WTC11 (cell line): ENCODE results near the gene ATP9A. TPM values are rescaled to one million over a fixed set of nuclear protein-coding genes. Genes with fewer than 3 reads are reported as not detected.

Source experiments
- ATAC-seq: fragments of 200-7000 bp; cut with Tn5 transposase; 2 replicates; pipeline ENCODE4 v1.10.0; 2021; ENCODE audit warnings: mild to moderate bottlenecking, moderate library complexity
- CTCF ChIA-PET: fragments of 300-600 bp; sonication (Branson Sonifier 250); formaldehyde crosslinking; loops from one replicate; lab custom pipeline; 2021; ENCODE audit warnings: antibody characterized with exemption; lab: Charles Lee
- POLR2A ChIA-PET: fragments of 350-600 bp; sonication (Branson Sonifier 250); formaldehyde crosslinking; loops from one replicate; lab custom pipeline; 2021; ENCODE audit warnings: antibody characterized with exemption; lab: Charles Lee
- DNase-seq: peaks from one replicate; pipeline ENCODE4 v3.0.0; 2021; ENCODE audit warnings: low spot score
- H3K27ac Mint-ChIP-seq: 2 replicates; pipeline ENCODE4 v1.8.0; 2021; ENCODE audit warnings: mixed read lengths
- H3K27me3 Mint-ChIP-seq: 2 replicates; pipeline ENCODE4 v1.8.0; 2021; ENCODE audit warnings: low read depth, mild to moderate bottlenecking, moderate library complexity, mixed read lengths
- H3K36me3 Mint-ChIP-seq: 2 replicates; pipeline ENCODE4 v1.8.0; 2021; ENCODE audit warnings: mixed read lengths
- H3K4me1 Mint-ChIP-seq: 2 replicates; pipeline ENCODE4 v1.8.0; 2022; ENCODE audit warnings: mixed read lengths
- H3K4me3 Mint-ChIP-seq: 2 replicates; pipeline ENCODE4 v1.8.0; 2021; ENCODE audit warnings: mild to moderate bottlenecking, moderate library complexity, mixed read lengths
- H3K9me3 Mint-ChIP-seq: 2 replicates; pipeline ENCODE4 v1.8.0; 2021; ENCODE audit warnings: mixed read lengths
- ATF2 ChIP-seq: sonication (generic); formaldehyde crosslinking; IDR thresholded peaks from 2 replicates; pipeline ENCODE4 v1.8.1; 2022; ENCODE audit warnings: low read depth, missing genetic modification reagents, borderline replicate concordance
- ATF3 ChIP-seq: sonication (generic); formaldehyde crosslinking; conservative IDR thresholded peaks from 2 replicates; pipeline ENCODE4 v1.8.1; 2022; ENCODE audit warnings: mild to moderate bottlenecking, missing genetic modification reagents
- CDX4 ChIP-seq: fragments of 250-450 bp; sonication (Bioruptor Pico); IDR thresholded peaks from 2 replicates; pipeline ENCODE4 v1.9.0; 2021; ENCODE audit warnings: moderate library complexity, mild to moderate bottlenecking, inconsistent platforms, borderline replicate concordance
- FOXJ3 ChIP-seq: sonication (generic); formaldehyde crosslinking; IDR thresholded peaks from 2 replicates; pipeline ENCODE4 v1.9.0; 2021; ENCODE audit warnings: missing genetic modification reagents, mild to moderate bottlenecking, borderline replicate concordance
- FOXK1 ChIP-seq: sonication (generic); formaldehyde crosslinking; IDR thresholded peaks from 2 replicates; pipeline ENCODE4 v1.8.0; 2022; ENCODE audit warnings: mild to moderate bottlenecking, moderate library complexity, missing genetic modification reagents
- GTF2I ChIP-seq: fragments of 250-450 bp; sonication (Bioruptor Pico); conservative IDR thresholded peaks from 2 replicates; pipeline ENCODE4 v1.4.0; 2021; ENCODE audit warnings: mild to moderate bottlenecking
- HMGXB4 ChIP-seq: sonication (generic); formaldehyde crosslinking; IDR thresholded peaks from 2 replicates; pipeline ENCODE4 v1.8.1; 2023; ENCODE audit warnings: mild to moderate bottlenecking, moderate library complexity, missing genetic modification reagents
- IRF2 ChIP-seq: sonication (generic); formaldehyde crosslinking; IDR thresholded peaks from 2 replicates; pipeline ENCODE4 v1.8.0; 2022; ENCODE audit warnings: low read depth, missing genetic modification reagents, borderline replicate concordance
- MAX ChIP-seq: sonication (generic); formaldehyde crosslinking; IDR thresholded peaks from 2 replicates; pipeline ENCODE4 v1.8.0; 2022; ENCODE audit warnings: mild to moderate bottlenecking, missing genetic modification reagents
- MXD4 ChIP-seq: fragments of 250-450 bp; sonication (Bioruptor Pico); IDR thresholded peaks from 2 replicates; pipeline ENCODE4 v1.8.0; 2021; ENCODE audit warnings: mild to moderate bottlenecking, moderate library complexity, borderline replicate concordance
- MYBL2 ChIP-seq: sonication (generic); formaldehyde crosslinking; IDR thresholded peaks from 2 replicates; pipeline ENCODE4 v1.8.1; 2023; ENCODE audit warnings: mild to moderate bottlenecking, moderate library complexity, missing genetic modification reagents
- NFYB ChIP-seq: sonication (generic); formaldehyde crosslinking; conservative IDR thresholded peaks from 2 replicates; pipeline ENCODE4 v1.8.0; 2022; ENCODE audit warnings: low read depth, missing genetic modification reagents
- NR2C2 ChIP-seq: sonication (generic); formaldehyde crosslinking; IDR thresholded peaks from 2 replicates; pipeline ENCODE4 v1.8.0; 2022; ENCODE audit warnings: mild to moderate bottlenecking, missing genetic modification reagents
- PRDM15 ChIP-seq: sonication (generic); formaldehyde crosslinking; IDR thresholded peaks from 2 replicates; pipeline ENCODE4 v1.8.0; 2022; ENCODE audit warnings: missing genetic modification reagents
- TCF7 ChIP-seq: sonication (generic); formaldehyde crosslinking; IDR thresholded peaks from 2 replicates; pipeline ENCODE4 v1.8.0; 2022; ENCODE audit warnings: mild to moderate bottlenecking, low read depth, missing genetic modification reagents, moderate library complexity
- TEAD1 ChIP-seq: sonication (generic); formaldehyde crosslinking; IDR thresholded peaks from 2 replicates; pipeline ENCODE4 v1.8.0; 2022; ENCODE audit warnings: mild to moderate bottlenecking, missing genetic modification reagents
- ZMAT4 ChIP-seq: fragments of 250-450 bp; sonication (Bioruptor Pico); IDR thresholded peaks from 2 replicates; pipeline ENCODE4 v1.9.0; 2021; ENCODE audit warnings: mild to moderate bottlenecking
- ZNF423 ChIP-seq: fragments of 250-450 bp; sonication (Bioruptor Pico); IDR thresholded peaks from 2 replicates; pipeline ENCODE4 v2.1.2; 2022; ENCODE audit warnings: mild to moderate bottlenecking, moderate library complexity
- ZNF425 ChIP-seq: fragments of 250-450 bp; sonication (Bioruptor Pico); conservative IDR thresholded peaks from 2 replicates; pipeline ENCODE4 v1.9.0; 2021; ENCODE audit warnings: mild to moderate bottlenecking
- total RNA-seq: library from RNA; stranded (reverse); gene quantifications from 3 replicates; pipeline ENCODE4 v1.2.3, GENCODE V29; 2021

Gene ATP9A
- total RNA-seq, 1 experiment from 2014 or later: 5.0 TPM

GRCh38 chr20:51812861-51813260, 44.7 kb upstream of the ATP9A start:
- POLR2A ChIA-PET: no interaction called here
- no peak overlapping the region for H3K27ac Mint-ChIP-seq
- no peak for TF ChIP-seq MAX (CRISPR knock-in tag)
- no peak for TF ChIP-seq ZNF423 (CRISPR knock-in tag)
- TF ChIP-seq CDX4 (CRISPR knock-in tag): no peak
- TF ChIP-seq IRF2 (CRISPR knock-in tag): no peak
- TF ChIP-seq TEAD1: no peak
- TF ChIP-seq MYBL2 (CRISPR knock-in tag): no peak
- TF ChIP-seq ATF3 (CRISPR knock-in tag): no peak
- TF ChIP-seq MXD4 (CRISPR knock-in tag): no peak
- TF ChIP-seq PRDM15 (CRISPR knock-in tag): no peak
- no peak for TF ChIP-seq ZNF425 (CRISPR knock-in tag)
- TF ChIP-seq NFYB: no peak
- no peak for TF ChIP-seq ATF2
- no peak for TF ChIP-seq TCF7 (CRISPR knock-in tag)
- no peak for TF ChIP-seq GTF2I (CRISPR knock-in tag)
- no peak for TF ChIP-seq FOXJ3
- no peak for TF ChIP-seq NR2C2 (CRISPR knock-in tag)
- no peaks in the 10 kb centered on the region for H3K9me3 Mint-ChIP-seq
- H3K4me3 Mint-ChIP-seq: no peak overlapping the region
- no peak for ATAC-seq
- CTCF ChIA-PET: no interaction called here
- H3K36me3 Mint-ChIP-seq: no peaks in the 10 kb centered on the region
- peaks cover 30% of the 10 kb centered on the region for H3K4me1 Mint-ChIP-seq
- DNase-seq: no peak
- H3K27me3 Mint-ChIP-seq: no peaks in the 10 kb centered on the region; the same call in 1 of the 2 replicates

GRCh38 chr20:51811514-51812128, 43.4 kb upstream of the ATP9A start:
- Mint-ChIP-seq H3K27me3 (no peaks in the 10 kb centered on the region; the same call in none of the 2 replicates), H3K9me3 (no peaks in the 10 kb centered on the region), H3K4me1 (peaks cover 30% of the 10 kb centered on the region), H3K36me3 (no peaks in the 10 kb centered on the region), H3K27ac (peak overlapping the region; percentile 69), H3K4me3 (peak overlapping the region; percentile 2)
- CTCF ChIA-PET: interaction anchor here (0.6 kb wide), 1 partner anchor 61 kb away, joined by 3 read pairs; no protein-coding TSS in a partner anchor
- POLR2A ChIA-PET: no interaction called here
- ATAC-seq (peak; percentile 42), DNase-seq (no peak)
- no peak for TF ChIP-seq HMGXB4
- peak; percentile 74; the same call in 1 of the 2 replicates for TF ChIP-seq ZMAT4 (CRISPR knock-in tag)
- no peak for TF ChIP-seq FOXK1
